GM12892 (cell line): Measurements from ENCODE around the gene FBXW8.

ENCODE experiments used
- POLR2A ChIP-seq: IDR thresholded peaks from 2 replicates; pipeline ENCODE4 v1.6.1; 2011; ENCODE audit warnings: low read depth, low read length, control low read depth
- POLR2AphosphoS5 ChIP-seq: IDR thresholded peaks from 2 replicates; pipeline ENCODE4 v1.6.1; 2011; ENCODE audit warnings: low read depth, low read length, control low read depth

DNA sequence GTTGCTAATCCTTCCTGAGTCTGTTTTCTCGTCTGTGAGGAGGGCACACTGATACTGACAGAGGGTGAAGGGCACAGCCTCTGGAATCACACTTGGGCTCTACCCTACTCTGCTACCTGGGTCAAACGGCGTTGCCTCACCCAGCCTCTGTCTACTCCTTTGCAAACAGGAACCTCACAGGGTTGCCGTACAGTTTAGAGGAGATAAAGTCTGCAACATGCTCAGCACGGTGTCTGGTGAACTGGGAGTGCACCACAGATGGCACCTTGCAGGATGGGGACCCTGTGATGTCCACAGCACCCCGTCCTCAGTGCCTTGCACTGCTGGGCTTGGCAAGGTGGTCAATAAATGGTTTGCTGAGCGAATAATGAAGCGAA, 150.2 kb downstream of the FBXW8 start:
- TF ChIP-seq POLR2A (no peak), POLR2AphosphoS5 (no peak)
